Measurements from ENCODE around the gene ZNF709.
"Not testable (repeated sequence)": the region's sequence is repeated elsewhere in the genome, so short reads cannot be mapped to it uniquely, and the experiment has no call there.

Gene ZNF709

DNA sequence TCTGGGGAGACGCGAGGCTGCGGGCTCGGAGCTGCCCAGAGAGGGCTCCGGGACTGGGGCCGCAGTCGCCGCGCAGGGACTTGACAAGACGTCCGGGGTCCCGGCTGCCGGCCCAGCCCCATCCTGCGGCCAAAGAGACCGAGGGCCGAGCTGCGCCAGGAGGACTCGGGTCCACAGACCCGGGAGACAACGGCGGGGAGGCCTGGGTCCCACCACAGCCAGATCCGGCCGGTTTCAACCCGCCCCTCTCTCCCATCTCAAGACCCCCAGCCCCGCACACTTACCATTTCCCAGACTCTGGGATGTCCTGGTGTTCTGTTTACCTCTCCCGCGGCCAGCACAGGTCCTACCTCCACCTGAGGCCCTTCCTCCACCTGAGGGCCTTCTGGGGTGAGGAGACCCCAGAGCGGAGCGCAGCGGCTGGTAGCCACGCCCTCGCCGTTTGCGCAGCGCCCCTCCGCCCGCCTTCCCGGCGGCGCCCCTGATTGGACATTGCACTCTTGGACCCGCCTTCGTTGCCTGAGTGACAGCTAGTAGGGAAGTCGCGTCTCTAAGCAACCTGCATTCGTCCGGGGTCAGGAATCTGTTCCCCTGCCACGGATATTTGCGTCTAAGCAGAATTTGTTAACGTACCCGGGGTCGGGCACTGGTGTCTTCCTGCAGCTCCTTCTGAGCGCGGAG, at the start of gene ZNF709:
Gene ZNF709 (minus strand): TSS at position 446 of the 681 bp plus-strand sequence. CDS start 159 bp downstream, at position 287.
- Histone ChIP-seq H3K27ac (peak within 1 kb of the TSS; percentile 88), H4K20me1 (peaks cover 24% of the 10 kb centered on the region), H3K9ac (peak within 1 kb of the TSS; percentile 91)

DNA sequence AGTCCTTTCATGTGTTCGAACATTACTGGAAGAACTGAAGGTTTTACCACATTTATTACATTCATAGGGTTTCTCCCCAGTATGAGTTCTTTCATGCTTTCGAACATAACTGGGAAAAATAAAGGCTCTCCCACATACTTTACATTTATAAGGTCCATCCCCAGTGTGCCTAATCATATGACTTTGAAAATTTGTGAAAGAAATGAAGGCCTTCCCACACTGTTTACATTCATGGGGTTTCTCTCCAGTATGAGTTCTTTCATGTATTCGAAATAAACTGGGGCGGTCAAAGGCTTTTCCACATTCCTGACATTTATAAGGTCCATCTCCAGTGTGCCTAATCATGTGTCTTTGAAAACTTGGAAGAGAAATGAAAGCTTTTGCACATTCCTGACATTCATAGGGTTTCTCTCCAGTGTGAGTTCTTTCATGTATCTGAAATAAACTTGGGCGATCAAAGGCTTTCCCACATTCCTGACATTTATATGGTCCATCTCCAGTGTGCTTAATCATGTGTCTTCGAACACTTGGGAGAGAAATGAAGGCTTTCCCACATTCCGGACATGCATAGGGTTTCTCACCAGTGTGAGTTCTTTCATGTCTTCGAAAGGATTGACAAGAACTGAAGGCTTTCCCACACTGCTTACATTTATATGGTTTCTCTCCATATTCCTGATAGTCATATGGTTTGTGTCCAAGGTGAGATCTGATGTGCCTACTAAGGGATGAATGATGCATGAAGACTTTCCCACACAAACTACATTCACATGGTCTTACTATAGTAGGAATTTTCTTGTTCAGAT, 42.6 kb upstream of the ZNF709 start:
- H3K27ac ChIP-seq, result no peak overlapping the region
- no peak for TF ChIP-seq Cebpa-rat (IDR thresholded peaks at IDR 0.05)
- no peaks in the 10 kb centered on the region for H3K27me3 ChIP-seq
- no peak overlapping the region for H3K4me2 ChIP-seq
- no peak overlapping the region for H3K9ac ChIP-seq
- H3K9me3 ChIP-seq, result peaks cover 100% of the 10 kb centered on the region
- H3K4me1 ChIP-seq, result no peaks in the 10 kb centered on the region
- H3K4me3 ChIP-seq, result peak overlapping the region; percentile 39
- H4K20me1 ChIP-seq, result no peaks in the 10 kb centered on the region
- peaks cover 98% of the 10 kb centered on the region for H3K36me3 ChIP-seq

More for the DNA sequence above, at the start of gene ZNF709:
- TF ChIP-seq Cebpa-rat (IDR thresholded peaks at IDR 0.05), result no peak
- H3K4me2 ChIP-seq, result peak within 1 kb of the TSS; percentile 83
- peaks cover 42% of the 10 kb centered on the region for H3K4me1 ChIP-seq
- H3K4me3 ChIP-seq, result peak within 1 kb of the TSS; percentile 95
- peaks cover 24% of the 10 kb centered on the region for H3K9me3 ChIP-seq
- peaks cover 15% of the 10 kb centered on the region for H3K36me3 ChIP-seq
- no peaks in the 10 kb centered on the region for H3K27me3 ChIP-seq

GRCh38 chr19:12526542-12526941, 41.9 kb upstream of the ZNF709 start:
- no peak overlapping the region for H3K9ac ChIP-seq
- peak overlapping the region; percentile 39 for H3K4me3 ChIP-seq
- H3K4me1 ChIP-seq, result no peaks in the 10 kb centered on the region
- TF ChIP-seq Cebpa-rat (IDR thresholded peaks at IDR 0.05), result no peak
- peaks cover 100% of the 10 kb centered on the region for H3K9me3 ChIP-seq
- H3K27me3 ChIP-seq, result no peaks in the 10 kb centered on the region
- no peak overlapping the region for H3K4me2 ChIP-seq
- H3K36me3 ChIP-seq, result peaks cover 100% of the 10 kb centered on the region
- H4K20me1 ChIP-seq, result no peaks in the 10 kb centered on the region
- no peak overlapping the region for H3K27ac ChIP-seq

DNA sequence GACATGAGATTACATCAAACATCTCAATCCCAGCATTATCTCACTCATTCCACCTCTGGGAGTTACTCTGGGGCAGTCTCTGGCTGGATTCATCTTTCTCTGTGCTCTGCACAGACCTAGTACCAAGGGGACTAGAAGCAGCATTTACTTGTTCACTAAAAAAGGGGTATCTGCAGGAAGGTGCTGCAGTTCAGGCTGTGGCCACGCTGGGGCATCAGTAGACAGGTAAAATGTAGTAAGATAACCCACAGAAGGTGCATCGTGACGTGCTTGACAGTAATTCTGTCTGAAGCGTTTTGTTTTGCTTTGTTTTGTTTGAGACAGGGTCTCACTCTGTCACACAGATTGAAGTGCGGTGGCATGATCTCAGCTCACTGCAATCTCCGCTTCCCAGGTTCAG, 37.4 kb upstream of the ZNF709 start:
- H3K36me3 ChIP-seq, result peaks cover 88% of the 10 kb centered on the region
- no peak overlapping the region for H3K4me2 ChIP-seq
- no peak overlapping the region for H3K27ac ChIP-seq
- no peak overlapping the region for H3K4me3 ChIP-seq
- no peak overlapping the region for H3K9ac ChIP-seq
- H3K9me3 ChIP-seq, result peaks cover 100% of the 10 kb centered on the region
- TF ChIP-seq Cebpa-rat (IDR thresholded peaks at IDR 0.05), result no peak
- H3K4me1 ChIP-seq, result peaks cover 4% of the 10 kb centered on the region; the same call in 1 of the 2 replicates
- no peaks in the 10 kb centered on the region for H4K20me1 ChIP-seq
- no peaks in the 10 kb centered on the region for H3K27me3 ChIP-seq

DNA sequence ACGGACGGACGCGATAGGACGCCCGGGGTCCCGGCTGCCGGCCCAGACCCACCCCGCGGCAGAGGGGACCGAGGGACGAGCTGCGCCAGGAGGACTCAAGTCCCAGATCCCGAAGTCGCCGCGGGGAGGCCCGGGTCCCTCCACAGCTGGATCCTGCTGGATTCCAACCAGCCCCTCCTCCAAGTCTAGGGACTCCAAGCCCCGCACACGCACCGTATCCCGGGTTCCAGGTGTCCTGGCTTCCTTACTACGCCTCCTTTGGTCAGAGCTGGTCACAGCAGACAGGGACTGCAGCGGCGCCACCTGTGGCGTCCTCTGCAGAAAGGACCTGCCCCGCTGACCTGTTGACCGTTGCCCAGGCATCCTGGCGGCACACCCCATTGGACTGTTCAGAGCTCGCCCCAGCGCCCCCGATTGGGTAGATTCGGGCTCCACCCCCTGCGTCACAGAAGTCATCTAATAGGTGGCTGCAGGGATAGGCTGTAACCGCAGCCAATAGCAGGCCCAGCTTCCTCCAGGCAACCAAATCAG, 29.0 kb upstream of the ZNF709 start:
- H3K27me3 ChIP-seq, result no peaks in the 10 kb centered on the region
- H3K4me3 ChIP-seq, result no peak overlapping the region
- peaks cover 42% of the 10 kb centered on the region for H3K36me3 ChIP-seq
- no peak overlapping the region for H3K27ac ChIP-seq
- peaks cover 4% of the 10 kb centered on the region; the same call in 1 of the 2 replicates for H3K4me1 ChIP-seq
- no peak overlapping the region for H3K4me2 ChIP-seq
- no peak overlapping the region for H3K9ac ChIP-seq
- no peaks in the 10 kb centered on the region for H4K20me1 ChIP-seq
- H3K9me3 ChIP-seq, result peaks cover 90% of the 10 kb centered on the region
- TF ChIP-seq Cebpa-rat (IDR thresholded peaks at IDR 0.05), result no peak

GRCh38 chr19:12497032-12497431, 12.4 kb upstream of the ZNF709 start:
- no peak overlapping the region for H3K4me2 ChIP-seq

DNA sequence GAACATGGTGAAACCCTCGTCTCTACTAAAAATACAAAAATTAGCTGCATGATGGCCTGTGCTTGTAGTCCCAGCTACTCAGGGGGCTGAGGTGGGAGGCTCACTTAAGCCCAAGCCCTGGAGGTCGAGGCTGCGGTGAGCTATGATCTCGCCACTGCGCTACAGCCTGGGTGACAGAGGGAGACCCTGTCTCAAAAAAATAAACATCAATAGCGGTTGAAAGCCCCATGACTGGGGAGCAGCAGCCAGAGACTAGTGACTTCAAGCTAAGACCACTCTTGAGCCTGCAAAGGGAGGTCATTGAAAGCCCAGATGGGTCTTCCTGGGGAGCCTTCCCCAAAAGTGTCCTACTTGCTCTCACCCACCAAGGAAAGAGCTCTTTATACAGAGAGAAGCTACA, 11.9 kb upstream of the ZNF709 start:
- no peak for TF ChIP-seq Cebpa-rat (IDR thresholded peaks at IDR 0.05)
- no peak overlapping the region for H3K4me2 ChIP-seq
- H3K4me3 ChIP-seq, result no peak overlapping the region
- H3K27me3 ChIP-seq, result no peaks in the 10 kb centered on the region
- H3K4me1 ChIP-seq, result peaks cover 12% of the 10 kb centered on the region
- no peak overlapping the region for H3K27ac ChIP-seq
- H3K9ac ChIP-seq, result no peak overlapping the region
- H4K20me1 ChIP-seq, result no peaks in the 10 kb centered on the region
- peaks cover 19% of the 10 kb centered on the region for H3K9me3 ChIP-seq
- no peaks in the 10 kb centered on the region for H3K36me3 ChIP-seq

More at GRCh38 chr19:12497032-12497431, 12.4 kb upstream of the ZNF709 start:
- H3K27me3 ChIP-seq, result no peaks in the 10 kb centered on the region
- no peak overlapping the region for H3K9ac ChIP-seq
- peaks cover 12% of the 10 kb centered on the region for H3K4me1 ChIP-seq
- no peaks in the 10 kb centered on the region for H4K20me1 ChIP-seq
- TF ChIP-seq Cebpa-rat (IDR thresholded peaks at IDR 0.05), result no peak
- H3K9me3 ChIP-seq, result peaks cover 23% of the 10 kb centered on the region
- H3K27ac ChIP-seq, result no peak overlapping the region
- no peaks in the 10 kb centered on the region for H3K36me3 ChIP-seq
- no peak overlapping the region for H3K4me3 ChIP-seq

DNA sequence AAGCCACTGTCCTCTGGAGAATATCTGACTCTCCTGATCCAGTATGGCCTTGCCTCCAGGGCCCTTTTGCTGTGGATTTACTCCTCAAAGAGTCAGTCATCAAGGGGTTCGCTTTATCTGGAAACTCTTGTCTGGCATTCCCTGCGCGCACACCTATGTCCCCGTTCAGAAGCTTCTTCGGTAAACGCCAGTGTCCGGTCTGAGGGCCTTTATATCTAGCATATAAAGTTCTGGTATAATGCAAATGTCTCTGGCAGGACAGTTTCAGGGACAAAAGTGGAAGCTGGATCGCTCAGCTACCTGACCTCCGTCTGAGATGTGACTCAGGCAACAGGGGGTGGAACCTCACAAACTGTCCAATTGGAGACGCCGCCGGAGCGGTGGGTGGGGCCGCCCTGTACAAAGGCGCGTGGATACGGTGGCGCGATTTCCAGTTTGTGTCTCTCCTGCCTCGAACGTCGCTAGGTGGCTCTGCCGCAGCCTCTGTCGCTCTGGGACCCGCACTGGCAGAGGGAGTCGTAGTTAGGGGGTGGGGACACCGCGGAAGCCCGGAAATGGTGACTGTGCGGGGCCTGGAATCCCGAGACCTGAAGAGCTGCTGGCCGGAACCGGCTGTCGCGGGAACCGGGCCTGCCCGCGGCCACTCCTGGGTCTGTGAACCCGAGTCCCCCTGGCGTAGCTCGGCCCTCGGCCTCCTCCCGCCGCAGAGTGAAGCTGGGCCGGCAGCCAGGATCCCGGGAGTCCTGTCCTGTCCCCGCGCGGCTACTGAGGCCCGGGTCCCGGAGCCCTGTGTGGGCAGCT, 10.6 kb upstream of the ZNF709 start:
- Histone ChIP-seq H3K9me3 (peaks cover 28% of the 10 kb centered on the region), H3K4me1 (peaks cover 12% of the 10 kb centered on the region), H3K27me3 (no peaks in the 10 kb centered on the region), H4K20me1 (no peaks in the 10 kb centered on the region), H3K27ac (peak overlapping the region; percentile 93), H3K9ac (peak overlapping the region; percentile 89), H3K4me3 (peak overlapping the region; percentile 80), H3K4me2 (peak overlapping the region; percentile 93), H3K36me3 (no peaks in the 10 kb centered on the region)
- TF ChIP-seq Cebpa-rat (IDR thresholded peaks at IDR 0.05), result no peak

GRCh38 chr19:12494260-12494860, 9.7 kb upstream of the ZNF709 start:
- Histone ChIP-seq H3K4me1 (peaks cover 12% of the 10 kb centered on the region), H3K9me3 (peaks cover 20% of the 10 kb centered on the region), H3K4me2 (peak overlapping the region; percentile 93), H4K20me1 (no peaks in the 10 kb centered on the region), H3K4me3 (0 out of 2 replicates have a peak overlapping the region, but pooled peaks have one; percentile 80), H3K9ac (no peak overlapping the region), H3K27me3 (no peaks in the 10 kb centered on the region), H3K27ac (no peak overlapping the region), H3K36me3 (no peaks in the 10 kb centered on the region)
- no peak for TF ChIP-seq Cebpa-rat (IDR thresholded peaks at IDR 0.05)

GRCh38 chr19:12486265-12486783, 1.7 kb upstream of the ZNF709 start:
- peak overlapping the region; percentile 83 for H3K4me2 ChIP-seq
- not testable (repeated sequence) for H3K27me3 ChIP-seq, H3K36me3 ChIP-seq, H3K4me3 ChIP-seq, H3K9ac ChIP-seq, H3K27ac ChIP-seq
- H3K9me3 ChIP-seq, result peaks cover 14% of the 10 kb centered on the region
- peaks cover 39% of the 10 kb centered on the region for H3K4me1 ChIP-seq
- H4K20me1 ChIP-seq, result peaks cover 24% of the 10 kb centered on the region
